Kidney (tissue), 14 donors: Measurements from ENCODE around the gene SPATS2L. TPM values are rescaled to one million over a fixed set of nuclear protein-coding genes. Genes with fewer than 3 reads are reported as not detected.

Experiments used
- DNase-seq, 5 donors: peaks; one replicate each; pipeline ENCODE4 v3.0.0-alpha.2; 2013 to 2020
- FAIRE-seq: peaks from 2 replicates; lab custom pipeline; 2012; peaks lifted over from hg19 to GRCh38; lab: Jason Lieb, UNC
- H3K27ac ChIP-seq, 2 donors: one replicate each; pipeline ENCODE4 v1.7.0; 2013; ENCODE audit warnings: low read depth in 2 of 2, low read length in 2 of 2, inconsistent platforms in 1 of 2
- H3K27me3 ChIP-seq: one replicate; pipeline ENCODE4 v1.7.1; 2013; ENCODE audit warnings: low read length, inconsistent platforms; ENCODE audit not compliant: control insufficient read depth, insufficient read depth
- H3K36me3 ChIP-seq, 3 donors: one replicate each; pipeline versions ENCODE4 v1.7.0 to v1.7.1; 2013; ENCODE audit warnings: low read length in 3 of 3, control low read depth in 1 of 3, inconsistent platforms in 1 of 3; ENCODE audit not compliant: insufficient read depth in 3 of 3, control insufficient read depth in 2 of 3
- H3K4me1 ChIP-seq, 3 donors: one replicate each; pipeline versions ENCODE4 v1.7.0 to v1.7.1; 2013; ENCODE audit warnings: low read length in 3 of 3, inconsistent platforms in 1 of 3, low read depth in 1 of 3; ENCODE audit not compliant: control insufficient read depth in 2 of 3, insufficient read depth in 2 of 3
- H3K4me3 ChIP-seq, 3 donors: one replicate each; pipeline versions ENCODE4 v1.7.0 to v1.8.1; 2013; ENCODE audit warnings: low read length in 3 of 3, control low read depth in 1 of 3, inconsistent platforms in 1 of 3
- H3K9ac ChIP-seq, 3 donors: one replicate each; pipeline versions ENCODE4 v1.7.0 to v1.7.1; 2013; ENCODE audit warnings: low read length in 3 of 3, control low read depth in 1 of 3, inconsistent platforms in 1 of 3
- H3K9me3 ChIP-seq, 3 donors: one replicate each; pipeline versions ENCODE4 v1.7.0 to v1.7.1; 2013; ENCODE audit warnings: low read length in 3 of 3, control low read depth in 1 of 3, inconsistent platforms in 1 of 3; ENCODE audit not compliant: control insufficient read depth in 2 of 3, insufficient read depth in 1 of 3
- CTCF ChIP-seq: IDR thresholded peaks from 3 replicates; pipeline ENCODE4 v1.5.1; 2012; ENCODE audit warnings: mild to moderate bottlenecking, moderate library complexity, borderline replicate concordance; ENCODE audit not compliant: insufficient read depth; ENCODE audit errors: extremely low read depth
- intact Hi-C: fragments of 100-400 bp; cut with DNase I; formaldehyde crosslinking; loops from one replicate; pipeline ENCODE4 v1.11.1; 2022
- polyA plus RNA-seq: library from polyadenylated mRNA; stranded (reverse); fragments of 350-450 nt; fragmentation: Illumina TruSeq; extraction: RNeasy Lipid Tissue Mini Kit (QIAGEN cat#74804); gene quantifications from one replicate; pipeline ENCODE4 v1.2.3, GENCODE V29; 2014; ENCODE audit warnings: low read depth, low replicate concordance; ENCODE audit not compliant: insufficient read depth
- total RNA-seq: library from RNA; stranded (reverse); fragmentation: NEBNext Ultra II Directional; extraction: Animal tissue kit (Norgen Biotek cat#: 25700); gene quantifications from one replicate; pipeline ENCODE4 v1.2.1, GENCODE V29; 2021
- donor health status: control.
- donor health status: control.
- donor health status: control.
- donor health status: control.
- donor health status: control.
- donor health status: DM: yes; HTN: yes; CAD: no.
- donor health status: Normal renal cell carcinoma (clear cell type).

SPATS2L gene
- total and polyA plus RNA-seq, 2 donors from 2014 or later, result 86.1 to 166 TPM

- TF ChIP-seq CTCF, result no peak
- DNase-seq, result peak in 1 of 5 donors; percentile 39
- no peaks in the 10 kb centered on the region for H3K27me3 ChIP-seq
- peaks cover 5 to 39% (median 8%) of the 10 kb centered on the region in 3 donors for H3K4me1 ChIP-seq
- no peak overlapping the region for H3K27ac ChIP-seq
- no peaks in the 10 kb centered on the region for H3K36me3 ChIP-seq
- no peak overlapping the region for H3K4me3 ChIP-seq
- H3K9me3 ChIP-seq, result no peaks in the 10 kb centered on the region
- H3K9ac ChIP-seq, result no peak overlapping the region
- intact Hi-C loops, result no loop called here
- FAIRE-seq, result no peak
Observed at GRCh38 chr2:200356857-200357384, 50.4 kb downstream of the SPATS2L start.

GRCh38 chr2:200357845-200358244 is 51.4 kb downstream of the SPATS2L start:
- peaks cover 5 to 33% (median 8%) of the 10 kb centered on the region in 3 donors for H3K4me1 ChIP-seq
- H3K36me3 ChIP-seq, result no peaks in the 10 kb centered on the region
- no peak overlapping the region for H3K9ac ChIP-seq
- TF ChIP-seq CTCF, result no peak
- DNase-seq (no peak), FAIRE-seq (no peak)
- H3K9me3 ChIP-seq, result no peaks in the 10 kb centered on the region
- intact Hi-C loops, result no loop called here
- no peak overlapping the region for H3K4me3 ChIP-seq
- no peaks in the 10 kb centered on the region for H3K27me3 ChIP-seq
- no peak overlapping the region for H3K27ac ChIP-seq

GRCh38 chr2:200359552-200359951 is 53.1 kb downstream of the SPATS2L start:
- Histone ChIP-seq H3K27ac (no peak overlapping the region), H3K9me3 (no peaks in the 10 kb centered on the region), H3K36me3 (no peaks in the 10 kb centered on the region), H3K4me1 (peaks cover 0 to 18% (median 3%) of the 10 kb centered on the region in 3 donors), H3K4me3 (no peak overlapping the region), H3K9ac (no peak overlapping the region), H3K27me3 (no peaks in the 10 kb centered on the region)
- no peak for DNase-seq
- FAIRE-seq, result no peak
- intact Hi-C loops, result no loop called here
- no peak for TF ChIP-seq CTCF

- intact Hi-C loops, result no loop called here
- no peak for FAIRE-seq
- DNase-seq, result no peak
- Histone ChIP-seq H3K4me1 (peaks cover 0 to 16% (median 3%) of the 10 kb centered on the region in 3 donors), H3K27ac (no peak overlapping the region), H3K9me3 (no peaks in the 10 kb centered on the region), H3K9ac (no peak overlapping the region), H3K4me3 (no peak overlapping the region), H3K36me3 (no peaks in the 10 kb centered on the region), H3K27me3 (no peaks in the 10 kb centered on the region)
- TF ChIP-seq CTCF, result no peak
Observed at GRCh38 chr2:200360364-200360763, 53.9 kb downstream of the SPATS2L start.
